ENCODE results near the gene NEO1.

The NEO1 gene

GRCh38 chr15:73232776-73233175 lies 180.5 kb downstream of the NEO1 start:
- no peaks in the 10 kb centered on the region for H3F3A ChIP-seq (ENCODE audit: insufficient read depth, low read length)
- no peaks in the 10 kb centered on the region for H3K79me2 ChIP-seq (ENCODE audit: low read length)
- no peak for DNase-seq
- TF ChIP-seq CTCF (IDR thresholded peaks at IDR 0.05; ENCODE audit: low read length): no peak
- TF ChIP-seq EZH2 (optimal IDR thresholded peaks at IDR 0.05; ENCODE audit: low read depth, low read length): no peak
- TF ChIP-seq EZH2phosphoT487 (IDR thresholded peaks at IDR 0.05; ENCODE audit: low read length): no peak
- H3K27me3 ChIP-seq (replicated peaks; ENCODE audit: insufficient read depth, low read length): no peaks in the 10 kb centered on the region
- no peak overlapping the region for H3K4me3 ChIP-seq (ENCODE audit: low read length)
- no peak overlapping the region for H3K9ac ChIP-seq (ENCODE audit: low read length)
- H3K36me3 ChIP-seq (replicated peaks; ENCODE audit: insufficient read depth, low read length): no peaks in the 10 kb centered on the region
- no peak overlapping the region for H2AFZ ChIP-seq (ENCODE audit: low read length)
- no peak overlapping the region for H3K27ac ChIP-seq (ENCODE audit: low read length)
- no peaks in the 10 kb centered on the region for H3K4me1 ChIP-seq (ENCODE audit: low read length)
- H4K20me1 ChIP-seq (ENCODE audit: insufficient read depth, low read length): no peaks in the 10 kb centered on the region
- H3K4me2 ChIP-seq (ENCODE audit: low read depth, low read length): no peak overlapping the region
- no peaks in the 10 kb centered on the region for H3K9me3 ChIP-seq (replicated peaks; ENCODE audit: insufficient read depth, low read length)
- H3K9me2 ChIP-seq (replicated peaks; ENCODE audit: insufficient read depth, low read length): no peaks in the 10 kb centered on the region

- H3K9me2 ChIP-seq (replicated peaks; ENCODE audit: insufficient read depth, low read length): no peaks in the 10 kb centered on the region
- no peaks in the 10 kb centered on the region for H3K9me3 ChIP-seq (replicated peaks; ENCODE audit: insufficient read depth, low read length)
- no peaks in the 10 kb centered on the region for H3K36me3 ChIP-seq (replicated peaks; ENCODE audit: insufficient read depth, low read length)
- DNase-seq: no peak
- no peak overlapping the region for H3K9ac ChIP-seq (ENCODE audit: low read length)
- no peak overlapping the region for H3K4me2 ChIP-seq (ENCODE audit: low read depth, low read length)
- no peaks in the 10 kb centered on the region for H3K79me2 ChIP-seq (ENCODE audit: low read length)
- TF ChIP-seq EZH2 (optimal IDR thresholded peaks at IDR 0.05; ENCODE audit: low read depth, low read length) (no peak), EZH2phosphoT487 (IDR thresholded peaks at IDR 0.05; ENCODE audit: low read length) (no peak), CTCF (IDR thresholded peaks at IDR 0.05; ENCODE audit: low read length) (no peak)
- no peaks in the 10 kb centered on the region for H3K27me3 ChIP-seq (replicated peaks; ENCODE audit: insufficient read depth, low read length)
- H3K4me3 ChIP-seq (ENCODE audit: low read length): no peak overlapping the region
- H3F3A ChIP-seq (ENCODE audit: insufficient read depth, low read length): no peaks in the 10 kb centered on the region
- no peak overlapping the region for H3K27ac ChIP-seq (ENCODE audit: low read length)
- H2AFZ ChIP-seq (ENCODE audit: low read length): no peak overlapping the region
- no peaks in the 10 kb centered on the region for H3K4me1 ChIP-seq (ENCODE audit: low read length)
- H4K20me1 ChIP-seq (ENCODE audit: insufficient read depth, low read length): no peaks in the 10 kb centered on the region
Measured at GRCh38 chr15:73233623-73234022, 181.4 kb downstream of the NEO1 start.

- H3K79me2 ChIP-seq (ENCODE audit: low read length): no peaks in the 10 kb centered on the region
- H3K27ac ChIP-seq (ENCODE audit: low read length): no peak overlapping the region
- H3F3A ChIP-seq (ENCODE audit: insufficient read depth, low read length): no peaks in the 10 kb centered on the region
- H3K9me3 ChIP-seq (replicated peaks; ENCODE audit: insufficient read depth, low read length): no peaks in the 10 kb centered on the region
- no peaks in the 10 kb centered on the region for H3K4me1 ChIP-seq (ENCODE audit: low read length)
- H3K4me2 ChIP-seq (ENCODE audit: low read depth, low read length): no peak overlapping the region
- DNase-seq: no peak
- TF ChIP-seq EZH2 (optimal IDR thresholded peaks at IDR 0.05; ENCODE audit: low read depth, low read length): no peak
- no peak for TF ChIP-seq CTCF (IDR thresholded peaks at IDR 0.05; ENCODE audit: low read length)
- no peak for TF ChIP-seq EZH2phosphoT487 (IDR thresholded peaks at IDR 0.05; ENCODE audit: low read length)
- no peak overlapping the region for H2AFZ ChIP-seq (ENCODE audit: low read length)
- H3K27me3 ChIP-seq (replicated peaks; ENCODE audit: insufficient read depth, low read length): no peaks in the 10 kb centered on the region
- no peaks in the 10 kb centered on the region for H3K9me2 ChIP-seq (replicated peaks; ENCODE audit: insufficient read depth, low read length)
- H3K36me3 ChIP-seq (replicated peaks; ENCODE audit: insufficient read depth, low read length): no peaks in the 10 kb centered on the region
- no peak overlapping the region for H3K4me3 ChIP-seq (ENCODE audit: low read length)
- no peak overlapping the region for H3K9ac ChIP-seq (ENCODE audit: low read length)
- no peaks in the 10 kb centered on the region for H4K20me1 ChIP-seq (ENCODE audit: insufficient read depth, low read length)
Measured at GRCh38 chr15:73237910-73238309, 185.6 kb downstream of the NEO1 start.
